GM18507 (cell line): ENCODE measurements around the gene TAF5L.

Experiments
- DNase-seq: peaks from one replicate; pipeline ENCODE4 v3.0.0; 2011; ENCODE audit warnings: low read depth; ENCODE audit not compliant: insufficient read length; ENCODE audit errors: extremely low spot score
- FAIRE-seq: peaks from 2 replicates; lab custom pipeline; 2011; peaks lifted over from hg19 to GRCh38; lab: Jason Lieb, UNC

The TAF5L gene

DNA sequence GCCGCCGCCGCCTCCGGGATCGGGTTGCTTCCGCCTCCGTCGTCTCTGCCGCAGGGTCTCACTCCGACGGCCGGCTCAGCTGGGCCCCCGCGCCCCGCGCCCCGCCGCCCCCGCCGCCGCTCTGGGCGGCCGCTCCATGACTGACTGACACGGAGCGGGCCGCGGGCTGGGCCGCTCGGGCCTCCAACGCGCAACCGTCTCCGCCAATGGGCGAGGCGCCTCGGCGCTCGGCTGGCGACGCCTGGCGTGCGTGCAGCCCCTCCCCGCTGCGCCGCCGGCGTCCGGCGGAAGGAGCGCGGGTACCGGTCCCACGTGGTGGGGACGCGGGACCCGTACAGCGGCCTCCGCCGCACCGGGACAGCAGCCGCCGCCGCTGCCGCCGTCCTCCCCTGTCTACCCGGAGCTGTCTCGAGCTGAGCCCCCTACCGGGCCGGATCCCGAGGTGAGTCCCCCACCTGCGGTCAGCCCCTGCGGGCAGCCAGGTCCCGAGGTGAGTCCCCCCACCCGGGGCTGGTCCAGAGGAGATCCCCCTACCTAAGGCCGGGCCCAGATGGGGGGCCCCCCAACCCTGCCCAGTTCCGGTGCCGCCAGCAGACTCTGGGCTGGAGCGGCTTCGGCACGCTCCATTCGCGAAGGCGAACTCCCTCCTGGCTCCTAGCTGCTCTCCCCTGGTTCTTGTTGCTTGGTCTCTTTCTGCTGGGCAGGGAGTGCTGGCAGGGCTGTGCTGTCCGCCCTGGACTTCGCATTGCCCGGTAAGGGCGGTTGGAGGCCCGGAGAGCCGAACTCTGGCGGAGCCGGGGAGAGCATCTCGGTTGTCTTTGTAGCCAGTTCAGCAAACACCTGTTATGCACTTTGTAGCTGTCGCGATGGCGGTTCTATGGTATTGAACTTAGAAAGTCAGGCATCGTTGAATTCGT is at the start of gene TAF5L, which contains the start of gene URB2:
TAF5L (minus strand) TSS at position 208 of the 917 bp plus-strand sequence. CDS start 11,640 bp downstream, outside the sequence.
URB2 (plus strand) TSS at position 333 of the 917 bp plus-strand sequence. CDS start 1,387 bp downstream, outside the sequence.
- peak; percentile 86 for FAIRE-seq

GRCh38 chr1:229675396-229675795 is 49.5 kb upstream of the TAF5L start:
- DNase-seq (no peak), FAIRE-seq (no peak)

More for the DNA sequence above, at the start of gene TAF5L, which contains the start of gene URB2:
- peak; percentile 92 for DNase-seq

- DNase-seq (no peak), FAIRE-seq (no peak)
Measured at GRCh38 chr1:229674042-229674441, 48.1 kb upstream of the TAF5L start.

DNA sequence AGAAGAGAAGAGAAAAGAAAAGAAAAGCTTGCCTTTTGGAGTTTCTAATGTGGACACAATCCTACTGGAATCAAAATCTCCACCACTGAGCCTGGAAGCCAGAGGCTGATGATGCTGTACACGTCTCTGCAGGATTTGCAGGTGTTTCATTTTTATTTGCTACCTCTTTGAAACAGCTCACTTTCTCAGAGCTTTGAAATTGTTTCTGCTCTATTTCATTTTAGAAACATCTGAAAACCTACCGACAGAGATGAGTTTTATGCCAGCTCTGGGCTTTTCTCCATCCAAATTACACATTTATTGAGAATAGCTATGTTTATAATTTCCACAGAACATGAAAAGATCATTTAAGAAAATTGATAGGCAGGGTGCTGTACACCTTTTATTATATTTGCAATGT is 46.3 kb upstream of the TAF5L start:
- no peak for DNase-seq
- FAIRE-seq, result no peak

- no peak for DNase-seq
- FAIRE-seq, result no peak
Measured at GRCh38 chr1:229671310-229671709, 45.4 kb upstream of the TAF5L start.

DNA sequence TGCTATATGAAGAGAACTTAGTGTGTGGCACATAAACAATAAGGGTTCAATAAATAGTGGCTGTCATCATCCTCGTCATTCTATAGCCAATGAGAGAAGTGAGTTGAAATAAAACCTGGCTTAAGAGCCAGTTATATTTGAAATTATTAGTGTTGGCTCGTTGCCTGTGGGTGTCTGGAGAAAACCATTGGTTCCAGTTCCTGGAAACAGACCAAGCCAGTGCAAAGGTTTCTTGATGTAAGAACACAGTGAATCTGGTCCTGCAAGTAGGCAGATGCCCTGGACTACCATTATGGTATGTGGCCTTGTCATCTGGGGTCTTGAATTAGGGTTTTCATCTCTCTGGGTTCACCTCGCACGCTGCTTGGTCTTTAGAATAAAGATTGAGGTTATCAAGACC is 43.4 kb upstream of the TAF5L start:
- no peak for FAIRE-seq

GRCh38 chr1:229666585-229666984 is 40.7 kb upstream of the TAF5L start:
- FAIRE-seq (no peak), DNase-seq (no peak)

More for the DNA sequence above, 43.4 kb upstream of the TAF5L start:
- DNase-seq, result no peak

DNA sequence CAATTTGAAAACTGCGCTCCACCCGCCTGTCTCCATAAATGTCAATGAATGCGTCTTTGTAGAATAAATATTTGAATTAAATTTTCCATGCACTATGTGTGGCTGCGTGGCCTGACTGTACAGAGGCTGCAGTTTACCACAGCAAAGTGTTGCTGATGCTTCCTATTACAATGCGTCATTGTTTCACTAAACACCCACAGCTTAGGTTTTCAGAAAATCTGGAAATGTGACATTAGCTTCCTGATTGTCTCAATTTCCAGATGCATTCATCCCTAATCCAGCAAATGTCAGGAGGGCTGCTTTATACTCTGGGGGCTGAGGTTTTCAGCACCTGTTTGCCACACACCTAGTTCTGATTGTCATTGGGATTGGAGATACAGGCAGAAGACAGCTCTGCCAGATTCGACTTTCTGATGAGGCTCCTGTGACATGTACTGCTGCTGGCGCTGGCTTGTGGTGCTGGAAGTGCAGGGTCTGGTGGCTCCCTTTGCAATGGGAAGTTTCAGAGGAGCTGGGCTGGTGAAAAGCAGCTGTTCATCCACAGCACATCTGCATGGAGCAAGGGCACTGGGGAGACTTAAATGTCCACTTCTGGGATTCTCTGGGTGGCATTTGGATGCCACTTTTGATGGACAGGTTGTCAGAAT is 40.1 kb upstream of the TAF5L start:
- FAIRE-seq (no peak), DNase-seq (no peak)

GRCh38 chr1:229664133-229664689 is 38.3 kb upstream of the TAF5L start:
- peak; percentile 25 for DNase-seq
- FAIRE-seq, result peak; percentile 78

DNA sequence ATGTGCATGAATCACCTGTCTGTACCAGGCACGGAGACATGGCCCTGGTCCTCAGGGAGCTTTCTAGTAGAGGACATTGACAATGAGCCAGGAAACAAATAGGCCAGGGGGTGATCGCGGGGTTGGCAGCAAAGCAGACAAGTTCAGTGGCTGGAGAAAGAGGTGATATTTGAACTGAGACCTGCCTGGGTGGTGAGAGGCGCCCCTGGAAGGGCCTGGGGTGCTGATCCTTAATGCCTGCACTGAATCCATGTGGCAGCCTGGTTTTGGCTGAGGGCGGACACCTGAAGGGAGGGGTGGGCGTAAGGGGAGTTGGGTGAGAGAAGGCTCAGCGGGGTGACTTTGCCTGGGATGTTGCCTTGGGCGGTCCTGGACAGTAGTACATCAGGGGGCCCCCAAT is 36.0 kb upstream of the TAF5L start:
- DNase-seq, result no peak
- no peak for FAIRE-seq

- DNase-seq, result peak; percentile 68
- peak; percentile 84 for FAIRE-seq
Measured at GRCh38 chr1:229661022-229661877, 35.3 kb upstream of the TAF5L start.

- DNase-seq (no peak), FAIRE-seq (no peak)
Measured at GRCh38 chr1:229657993-229658755, 32.3 kb upstream of the TAF5L start.

GRCh38 chr1:229655781-229656180 is 29.9 kb upstream of the TAF5L start:
- DNase-seq (no peak), FAIRE-seq (no peak)

DNA sequence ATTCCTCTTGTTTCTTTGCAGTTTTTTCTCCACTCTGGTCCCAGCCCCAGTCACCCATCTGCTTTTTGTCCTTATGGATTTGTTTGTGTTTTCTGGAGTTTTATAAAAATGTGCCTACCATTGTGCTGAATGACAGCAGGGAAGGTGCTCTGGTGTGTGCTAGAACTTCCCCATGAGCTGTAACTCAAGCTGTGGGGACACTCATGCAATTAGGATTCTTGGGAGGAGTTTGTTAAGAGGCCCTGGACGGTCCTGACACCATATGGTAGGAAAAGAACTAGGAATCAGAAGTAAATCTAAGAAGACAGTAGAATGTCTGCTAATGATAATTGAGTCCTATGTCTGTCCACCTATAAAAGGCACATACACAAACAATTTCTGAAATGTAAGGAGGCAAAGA is 27.5 kb upstream of the TAF5L start:
- FAIRE-seq (no peak), DNase-seq (no peak)

DNA sequence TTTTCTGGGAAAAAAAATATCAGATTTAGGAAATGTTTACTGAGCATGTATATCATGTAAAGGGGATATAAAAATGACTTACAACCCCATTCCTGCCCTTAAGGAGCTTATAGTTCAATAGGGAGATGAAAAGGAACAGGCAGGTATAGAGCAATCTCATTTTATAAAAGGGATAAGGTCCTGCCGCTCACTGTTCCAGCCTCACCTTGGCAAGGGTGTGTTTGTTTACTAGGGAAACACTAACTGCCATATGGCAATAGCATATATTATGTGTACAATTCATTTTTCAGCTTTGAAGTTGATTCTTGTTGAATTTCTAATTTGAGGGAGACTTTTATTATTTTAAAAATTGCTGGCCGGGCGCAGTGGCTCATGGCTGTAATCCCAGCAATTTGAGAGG is 25.6 kb upstream of the TAF5L start:
- no peak for FAIRE-seq
- no peak for DNase-seq

DNA sequence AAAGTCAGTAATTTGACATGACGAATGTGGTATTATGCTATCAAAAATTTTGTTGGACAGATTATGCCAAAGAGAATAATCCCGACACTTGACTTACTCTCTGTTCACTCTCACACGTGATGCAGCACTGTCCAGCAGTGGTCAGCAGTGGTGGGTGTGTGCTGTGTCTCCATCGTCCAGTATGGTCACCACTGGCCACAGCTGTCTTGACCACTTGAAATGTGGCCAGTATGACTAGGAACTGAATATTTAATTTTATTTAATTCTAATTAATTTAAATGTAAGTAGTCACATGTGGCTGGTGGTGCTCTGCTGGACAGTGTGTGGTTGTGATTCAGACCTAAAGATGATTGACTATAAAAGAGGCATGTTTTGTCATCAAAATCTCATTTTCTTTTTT is 24.1 kb upstream of the TAF5L start:
- FAIRE-seq, result no peak
- DNase-seq, result no peak

DNA sequence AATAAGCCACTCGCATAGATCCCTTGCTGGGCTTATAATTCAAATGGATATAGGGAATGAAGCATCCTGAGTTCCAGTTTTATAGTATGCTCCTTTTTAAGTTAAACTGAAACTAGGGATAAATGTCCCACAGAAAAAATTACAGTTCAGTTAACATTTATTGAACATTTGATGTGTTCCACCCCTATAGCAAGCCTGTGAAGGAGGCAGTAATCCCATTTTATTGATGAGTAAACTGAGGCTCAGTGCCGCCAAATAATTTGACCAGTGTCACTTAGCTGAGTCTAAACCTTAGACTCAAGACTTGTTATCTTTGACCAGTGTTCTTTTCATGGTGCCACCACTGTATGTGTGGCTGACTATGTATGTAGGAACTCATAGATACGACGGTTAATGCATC is 22.5 kb upstream of the TAF5L start:
- DNase-seq, result no peak
- FAIRE-seq, result no peak

- DNase-seq, result no peak
Measured at GRCh38 chr1:229645324-229645993, 19.5 kb upstream of the TAF5L start.

More at GRCh38 chr1:229645324-229645993, 19.5 kb upstream of the TAF5L start:
- no peak for FAIRE-seq
